GM15510 (cell line): ENCODE data around the gene SPHKAP.

Experiments used
- POLR2A ChIP-seq: IDR thresholded peaks from 3 replicates; pipeline ENCODE4 v1.6.1; 2011; ENCODE audit warnings: borderline replicate concordance; ENCODE audit not compliant: insufficient read length; ENCODE audit errors: extremely low read depth

SPHKAP gene

GRCh38 chr2:228017784-228018183, 163.7 kb downstream of the SPHKAP start:
- no peak for TF ChIP-seq POLR2A

DNA sequence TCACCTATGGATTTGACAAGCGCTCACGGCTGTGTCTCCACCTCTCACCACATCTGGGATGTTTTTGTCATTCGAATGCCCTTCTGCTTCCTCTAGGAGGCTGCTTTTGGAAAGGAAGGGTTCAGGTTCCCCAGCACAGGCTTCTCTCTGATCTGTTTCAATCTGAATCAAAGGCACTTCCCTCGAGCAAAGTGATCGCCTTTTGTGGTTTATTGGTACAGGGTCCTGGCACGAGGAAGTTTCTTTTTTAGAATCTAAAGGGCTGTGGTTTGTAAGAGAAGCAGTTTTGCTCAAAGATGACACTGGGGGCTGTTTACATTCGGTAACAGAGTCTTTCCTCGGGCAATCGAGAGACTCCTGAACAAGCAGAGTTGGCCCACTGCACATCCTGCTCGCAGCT, 165.1 kb downstream of the SPHKAP start:
- TF ChIP-seq POLR2A: no peak

DNA sequence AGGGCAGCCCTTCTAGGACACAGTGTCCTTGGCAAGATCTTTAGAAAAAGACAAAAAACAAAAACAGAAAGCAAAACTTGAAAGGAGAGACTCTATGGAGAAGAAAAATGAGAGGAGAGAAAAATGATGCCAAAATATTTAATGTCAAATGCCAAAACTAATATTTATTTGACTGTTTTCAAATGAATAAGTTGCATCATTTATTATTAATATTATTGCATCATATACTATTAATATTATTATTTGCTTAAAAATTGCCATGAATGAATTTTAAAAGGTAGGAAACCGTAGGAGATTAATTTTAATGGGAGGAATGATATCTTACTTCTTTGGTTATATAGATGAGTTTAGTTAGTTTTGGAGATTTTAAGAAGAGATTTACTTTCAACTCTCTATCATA, 165.7 kb downstream of the SPHKAP start:
- no peak for TF ChIP-seq POLR2A

DNA sequence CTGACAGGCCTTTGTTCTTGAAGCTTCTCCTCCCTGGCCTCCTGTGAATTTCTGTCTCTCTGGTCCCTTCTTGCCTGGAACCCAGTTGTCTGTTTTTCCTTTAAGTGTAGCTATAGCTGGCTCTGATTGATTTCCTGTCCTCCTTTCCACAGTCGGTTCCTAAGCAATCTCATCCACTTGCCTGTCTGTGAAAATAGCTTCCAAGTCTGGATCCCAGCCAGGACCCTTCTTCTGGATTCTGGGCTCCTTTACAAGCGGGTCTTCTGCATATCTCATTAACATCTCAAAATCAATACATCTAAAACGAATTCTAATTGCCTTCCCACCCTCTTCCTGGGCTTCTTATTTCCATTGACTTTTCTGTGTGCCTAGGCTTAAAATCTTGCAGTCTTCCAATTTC, 185.1 kb downstream of the SPHKAP start:
- no peak for TF ChIP-seq POLR2A

DNA sequence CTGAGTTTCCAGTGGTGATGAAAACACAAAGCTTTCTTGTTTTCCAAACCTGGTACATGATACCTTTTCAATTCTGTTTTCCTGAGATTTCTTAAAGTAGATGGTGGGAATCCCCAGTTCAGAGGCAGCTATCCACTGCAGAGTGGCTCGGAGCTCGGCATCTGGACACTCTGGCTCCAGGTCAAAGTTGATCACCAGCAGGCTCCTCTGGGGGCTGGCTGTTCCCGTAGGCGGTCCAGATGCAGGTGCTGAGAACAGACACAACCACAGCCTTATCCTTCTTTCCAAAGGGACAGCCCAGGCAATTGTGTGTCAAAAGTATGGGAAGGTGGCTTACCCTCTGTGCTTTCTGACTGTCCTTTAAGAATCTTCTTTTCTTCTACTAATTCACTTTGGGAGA, 190.6 kb downstream of the SPHKAP start:
- no peak for TF ChIP-seq POLR2A

DNA sequence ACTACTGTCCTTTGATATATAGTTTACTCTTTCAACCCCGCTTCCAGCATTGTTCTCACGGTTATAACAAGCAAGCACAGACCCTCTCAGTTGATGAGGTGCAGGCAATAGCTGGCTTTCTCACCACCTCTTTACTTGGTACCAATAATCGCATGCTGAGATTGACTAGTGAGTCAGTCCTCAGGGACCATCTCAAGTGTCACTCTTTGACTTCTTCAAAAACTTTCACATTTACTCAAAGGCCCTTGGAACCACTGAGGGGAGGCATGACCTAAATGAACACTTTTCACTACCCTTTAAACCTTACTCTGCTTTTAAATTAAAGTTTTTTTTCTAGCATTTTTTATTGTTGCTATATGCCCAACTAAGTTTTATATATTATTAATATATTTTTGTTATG, 208.2 kb downstream of the SPHKAP start:
- TF ChIP-seq POLR2A: no peak

- TF ChIP-seq POLR2A: no peak
Measured at GRCh38 chr2:227971619-227972230, 209.8 kb downstream of the SPHKAP start.

GRCh38 chr2:227960317-227960716, 221.2 kb downstream of the SPHKAP start:
- TF ChIP-seq POLR2A: no peak

- no peak for TF ChIP-seq POLR2A
Measured at GRCh38 chr2:227942965-227943364, 238.5 kb downstream of the SPHKAP start.

GRCh38 chr2:227942021-227942420, 239.5 kb downstream of the SPHKAP start:
- no peak for TF ChIP-seq POLR2A

GRCh38 chr2:227939271-227940027, 242.0 kb downstream of the SPHKAP start:
- TF ChIP-seq POLR2A: no peak

DNA sequence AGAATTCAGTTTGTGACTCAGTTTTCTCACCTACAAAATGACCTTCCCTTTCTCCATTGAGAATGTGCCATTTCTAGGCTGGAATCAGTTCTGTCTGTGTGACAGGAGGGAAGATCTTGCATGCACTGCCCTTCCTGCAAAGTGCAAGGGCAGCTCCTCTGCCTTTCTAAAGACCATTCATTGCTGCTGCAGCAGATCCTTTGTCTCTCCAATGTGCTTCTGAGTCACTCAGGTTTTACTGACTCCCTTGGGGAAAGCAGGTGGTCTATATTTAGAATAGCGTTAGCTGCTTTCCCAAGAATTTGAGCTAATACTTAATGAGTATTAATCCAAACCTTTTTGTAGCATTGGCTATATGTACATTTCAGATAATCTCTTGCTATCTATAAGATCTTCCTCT, 247.6 kb downstream of the SPHKAP start:
- no peak for TF ChIP-seq POLR2A

DNA sequence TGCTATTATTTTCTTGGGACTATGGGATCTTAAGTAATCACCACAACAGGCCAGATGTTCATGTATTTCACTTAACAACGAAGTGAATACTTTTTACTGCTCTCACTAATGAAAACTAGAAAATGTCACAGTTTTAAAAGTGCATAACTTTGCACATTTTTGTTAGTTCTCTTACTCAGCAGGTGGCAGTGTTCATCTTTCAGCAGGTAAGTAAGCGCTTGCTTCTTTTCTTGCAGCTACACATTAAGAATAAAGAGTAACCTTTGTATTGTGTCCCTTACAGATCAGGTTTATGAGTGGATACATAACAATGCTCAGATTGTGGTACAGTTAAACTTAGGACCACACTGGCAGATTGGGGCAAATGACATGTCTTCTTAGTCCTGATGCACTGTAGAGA, 249.1 kb downstream of the SPHKAP start:
- no peak for TF ChIP-seq POLR2A

DNA sequence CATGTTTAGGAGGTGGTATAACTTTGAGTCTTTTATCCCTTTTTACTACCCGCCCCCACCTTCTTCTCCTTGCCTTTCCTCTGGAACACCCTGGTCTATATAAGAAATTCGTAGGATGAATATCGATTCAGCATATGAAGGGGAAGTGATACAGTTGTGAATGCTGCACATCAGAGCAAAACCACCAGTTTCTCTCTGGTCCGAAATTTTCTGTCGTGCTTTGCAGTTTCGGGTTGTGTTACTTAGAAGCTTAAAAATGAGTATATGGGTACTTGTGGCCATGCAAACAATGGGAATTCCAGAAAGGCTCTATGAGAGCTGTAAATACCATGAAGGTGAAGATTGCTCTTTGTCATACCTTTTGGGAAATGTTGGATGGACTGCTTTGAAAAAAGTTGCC, 249.5 kb downstream of the SPHKAP start:
- TF ChIP-seq POLR2A: no peak
